HUES48 (cell line): Measurements from ENCODE around the gene THAP8.
"Not testable (repeated sequence)": the region's sequence is repeated elsewhere in the genome, so short reads cannot be mapped to it uniquely, and the experiment has no call there.

Source experiments
- H3K27ac ChIP-seq: one replicate; pipeline ENCODE4 v1.7.0; 2013; ENCODE audit warnings: low read depth, low read length, inconsistent platforms
- H3K27me3 ChIP-seq: 2 replicates; pipeline ENCODE4 v1.6.1; 2013; ENCODE audit warnings: mild to moderate bottlenecking, low read length; ENCODE audit not compliant: control insufficient read depth, insufficient read depth
- H3K36me3 ChIP-seq: 2 replicates; pipeline ENCODE4 v1.6.1; 2013; ENCODE audit warnings: low read length; ENCODE audit not compliant: control insufficient read depth, insufficient read depth
- H3K4me1 ChIP-seq: 2 replicates; pipeline ENCODE4 v1.6.1; 2013; ENCODE audit warnings: mild to moderate bottlenecking, low read length; ENCODE audit not compliant: control insufficient read depth, insufficient read depth
- H3K4me3 ChIP-seq: 2 replicates; pipeline ENCODE4 v1.5.1; 2013; ENCODE audit warnings: mild to moderate bottlenecking, low read depth, low read length
- H3K9ac ChIP-seq: 2 replicates; pipeline ENCODE4 v1.6.1; 2013; ENCODE audit warnings: mild to moderate bottlenecking, low read depth, low read length, moderate library complexity
- H3K9me3 ChIP-seq: 2 replicates; pipeline ENCODE4 v1.6.1; 2013; ENCODE audit warnings: low read length; ENCODE audit not compliant: control insufficient read depth, insufficient read depth

The THAP8 gene

DNA sequence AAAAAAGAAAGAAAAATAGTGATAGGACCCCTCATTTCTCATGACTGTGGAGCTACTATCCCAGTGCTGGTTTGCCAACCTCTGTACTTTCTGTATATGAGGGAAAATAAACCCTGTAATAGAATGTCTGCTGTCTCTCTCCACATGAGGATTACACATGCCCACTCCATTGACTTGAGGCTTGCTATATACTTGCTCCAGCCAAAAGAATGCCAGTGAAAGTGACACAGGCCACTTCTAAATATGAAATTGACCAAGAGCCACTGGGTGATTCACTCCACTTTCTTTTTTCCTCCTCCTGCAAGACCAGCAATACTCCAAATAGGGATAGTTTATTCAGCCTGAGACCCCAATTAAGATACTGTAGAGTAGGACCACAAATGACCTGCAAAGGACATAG lies 6.2 kb downstream of the THAP8 start:
- Histone ChIP-seq H3K9me3 (no peaks in the 10 kb centered on the region), H3K36me3 (no peaks in the 10 kb centered on the region), H3K27me3 (no peaks in the 10 kb centered on the region), H3K4me3 (no peak overlapping the region), H3K27ac (no peak overlapping the region), H3K9ac (no peak overlapping the region), H3K4me1 (peaks cover 8% of the 10 kb centered on the region; the same call in 1 of the 2 replicates)

GRCh38 chr19:36046443-36047050 lies 7.5 kb downstream of the THAP8 start:
- Histone ChIP-seq H3K4me3 (no peak overlapping the region), H3K9me3 (no peaks in the 10 kb centered on the region), H3K4me1 (peaks cover 7% of the 10 kb centered on the region; the same call in 1 of the 2 replicates), H3K27ac (no peak overlapping the region), H3K9ac (no peak overlapping the region), H3K27me3 (no peaks in the 10 kb centered on the region), H3K36me3 (no peaks in the 10 kb centered on the region)

- Histone ChIP-seq H3K36me3 (no peaks in the 10 kb centered on the region), H3K9me3 (no peaks in the 10 kb centered on the region), H3K4me3 (no peak overlapping the region), H3K27me3 (no peaks in the 10 kb centered on the region), H3K27ac (no peak overlapping the region), H3K4me1 (no peaks in the 10 kb centered on the region), H3K9ac (no peak overlapping the region)
These were observed 10.1 kb downstream of the THAP8 start for GRCh38 chr19:36043952-36044351.

DNA sequence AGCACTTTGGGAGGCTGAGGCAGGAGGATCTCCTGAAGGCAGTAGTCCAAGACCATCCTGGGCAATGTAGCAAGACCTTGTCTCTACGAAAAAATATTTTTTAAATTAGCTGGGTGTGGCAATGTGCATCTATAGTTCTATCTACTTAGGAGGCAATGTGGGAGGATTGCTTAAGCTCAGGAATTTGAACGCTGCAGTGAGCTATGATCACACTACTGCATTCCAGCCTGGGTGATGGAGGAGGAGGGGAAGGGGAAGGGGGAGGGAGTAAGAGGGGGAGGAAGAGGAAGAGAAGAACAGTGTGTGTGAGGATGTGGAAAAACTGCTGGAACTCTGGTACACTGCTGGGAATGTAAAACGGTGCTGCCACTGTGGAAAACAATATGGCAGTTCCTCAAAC lies 12.3 kb downstream of the THAP8 start:
- Histone ChIP-seq H3K4me3 (no peak overlapping the region), H3K4me1 (no peaks in the 10 kb centered on the region), H3K27me3 (no peaks in the 10 kb centered on the region), H3K9ac (no peak overlapping the region), H3K27ac (no peak overlapping the region), H3K36me3 (no peaks in the 10 kb centered on the region), H3K9me3 (no peaks in the 10 kb centered on the region)

GRCh38 chr19:36041092-36041491 lies 13.0 kb downstream of the THAP8 start:
- not testable (repeated sequence) for H3K4me3 ChIP-seq, H3K4me1 ChIP-seq, H3K27ac ChIP-seq, H3K9me3 ChIP-seq, H3K27me3 ChIP-seq, H3K36me3 ChIP-seq, H3K9ac ChIP-seq

DNA sequence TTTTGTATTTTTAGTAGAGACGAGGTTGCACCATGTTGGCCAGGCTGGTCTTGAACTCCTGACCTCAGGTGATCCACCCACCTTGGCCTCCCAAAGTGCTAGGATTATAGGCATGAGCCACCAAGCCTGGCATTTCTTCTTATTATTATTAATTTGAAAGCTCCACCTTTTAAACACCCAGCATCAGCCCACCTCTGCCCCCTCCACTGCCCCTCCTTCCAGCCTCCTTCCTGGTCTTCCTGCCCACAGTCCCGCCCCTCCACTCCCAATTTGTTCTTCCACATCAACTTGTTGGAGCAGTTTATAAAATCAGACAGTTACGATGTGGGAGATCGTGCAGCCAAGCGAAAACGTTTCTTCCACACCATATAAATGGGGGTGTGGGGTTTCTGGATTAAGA lies 13.6 kb downstream of the THAP8 start:
- Histone ChIP-seq H3K27me3 (no peaks in the 10 kb centered on the region), H3K36me3 (no peaks in the 10 kb centered on the region), H3K27ac (no peak overlapping the region)

DNA sequence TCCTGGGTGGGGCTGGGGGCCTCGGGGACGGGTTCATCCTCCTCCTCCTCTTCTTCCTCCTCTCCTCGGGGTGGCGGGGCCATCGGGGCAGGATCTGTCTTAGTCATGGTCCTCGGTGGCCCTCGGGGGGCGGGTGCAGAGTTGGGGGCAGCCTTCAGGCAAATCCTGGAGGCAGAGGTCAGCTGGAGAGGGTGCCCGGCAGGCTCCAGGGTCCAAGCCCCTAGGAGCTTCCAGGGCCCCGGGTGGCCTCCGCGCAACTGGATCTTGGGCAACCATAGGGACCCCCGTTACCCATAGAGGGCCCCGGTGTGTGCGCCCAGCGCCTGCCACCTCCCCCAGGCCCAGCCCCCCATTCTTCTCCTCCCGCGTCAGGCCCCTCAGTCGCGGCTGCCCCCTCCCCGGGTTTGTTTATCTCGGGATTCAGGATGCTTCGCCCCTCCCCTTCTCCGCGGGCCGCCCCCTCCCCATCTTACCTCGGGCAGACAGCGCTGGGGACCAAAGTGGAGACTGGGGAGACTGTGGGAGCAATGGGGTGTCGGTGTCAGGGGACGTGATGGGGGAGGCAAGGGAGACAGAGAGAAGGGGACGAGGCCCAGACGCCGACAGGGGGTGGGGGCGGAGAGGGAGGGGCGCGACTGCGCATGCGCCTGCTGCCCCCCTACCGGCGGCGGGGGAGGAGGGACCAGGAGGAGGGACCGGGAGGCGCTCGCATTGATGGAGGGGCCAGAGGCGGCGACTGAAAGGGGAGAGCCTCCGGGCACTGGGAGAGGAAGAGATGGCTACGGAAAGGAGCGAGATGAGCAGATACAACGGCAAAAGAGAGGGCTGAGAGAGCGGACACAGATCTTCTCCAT lies 21.6 kb downstream of the THAP8 start, which contains the start of gene CLIP3:
Gene CLIP3, minus strand, starts transcription at position 623 of the 854 bp plus-strand sequence. Its CDS starts 516 bp downstream, at position 107.
- H3K27ac ChIP-seq, result peak within 1 kb of the TSS; percentile 12
- no peaks in the 10 kb centered on the region for H3K4me1 ChIP-seq
- H3K4me3 ChIP-seq, result peak within 1 kb of the TSS; percentile 72
- no peaks in the 10 kb centered on the region for H3K27me3 ChIP-seq
- H3K9me3 ChIP-seq, result no peaks in the 10 kb centered on the region
- H3K36me3 ChIP-seq, result peaks cover 7% of the 10 kb centered on the region; the same call in 1 of the 2 replicates
- no peak within 1 kb of the TSS for H3K9ac ChIP-seq

More for the DNA sequence above, 13.6 kb downstream of the THAP8 start:
- Histone ChIP-seq H3K9me3 (no peaks in the 10 kb centered on the region), H3K9ac (no peak overlapping the region), H3K4me1 (no peaks in the 10 kb centered on the region), H3K4me3 (no peak overlapping the region)

DNA sequence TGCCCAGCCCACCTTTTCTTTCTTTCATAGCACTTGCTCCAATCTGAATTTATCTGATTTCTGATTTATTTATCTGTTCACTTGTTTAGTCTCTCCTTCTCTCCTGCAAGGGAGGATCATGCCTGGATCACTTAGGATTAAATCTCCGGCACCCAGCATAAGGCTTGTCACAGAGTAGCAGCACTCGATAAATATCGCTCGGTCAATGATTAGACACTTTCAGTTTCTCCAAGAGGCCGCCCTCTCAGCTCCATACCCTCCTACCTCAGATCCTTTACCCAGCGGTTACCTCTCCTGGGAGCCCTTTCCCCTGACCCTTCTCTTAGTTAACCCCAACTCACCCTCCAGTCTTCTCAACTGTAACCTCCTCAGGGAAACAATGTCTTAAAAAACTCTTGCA lies 22.8 kb downstream of the THAP8 start:
- H3K9ac ChIP-seq, result no peak overlapping the region
- H3K4me1 ChIP-seq, result no peaks in the 10 kb centered on the region
- H3K27me3 ChIP-seq, result no peaks in the 10 kb centered on the region
- peaks cover 14% of the 10 kb centered on the region for H3K36me3 ChIP-seq
- no peaks in the 10 kb centered on the region for H3K9me3 ChIP-seq
- H3K27ac ChIP-seq, result no peak overlapping the region
- H3K4me3 ChIP-seq, result no peak overlapping the region

DNA sequence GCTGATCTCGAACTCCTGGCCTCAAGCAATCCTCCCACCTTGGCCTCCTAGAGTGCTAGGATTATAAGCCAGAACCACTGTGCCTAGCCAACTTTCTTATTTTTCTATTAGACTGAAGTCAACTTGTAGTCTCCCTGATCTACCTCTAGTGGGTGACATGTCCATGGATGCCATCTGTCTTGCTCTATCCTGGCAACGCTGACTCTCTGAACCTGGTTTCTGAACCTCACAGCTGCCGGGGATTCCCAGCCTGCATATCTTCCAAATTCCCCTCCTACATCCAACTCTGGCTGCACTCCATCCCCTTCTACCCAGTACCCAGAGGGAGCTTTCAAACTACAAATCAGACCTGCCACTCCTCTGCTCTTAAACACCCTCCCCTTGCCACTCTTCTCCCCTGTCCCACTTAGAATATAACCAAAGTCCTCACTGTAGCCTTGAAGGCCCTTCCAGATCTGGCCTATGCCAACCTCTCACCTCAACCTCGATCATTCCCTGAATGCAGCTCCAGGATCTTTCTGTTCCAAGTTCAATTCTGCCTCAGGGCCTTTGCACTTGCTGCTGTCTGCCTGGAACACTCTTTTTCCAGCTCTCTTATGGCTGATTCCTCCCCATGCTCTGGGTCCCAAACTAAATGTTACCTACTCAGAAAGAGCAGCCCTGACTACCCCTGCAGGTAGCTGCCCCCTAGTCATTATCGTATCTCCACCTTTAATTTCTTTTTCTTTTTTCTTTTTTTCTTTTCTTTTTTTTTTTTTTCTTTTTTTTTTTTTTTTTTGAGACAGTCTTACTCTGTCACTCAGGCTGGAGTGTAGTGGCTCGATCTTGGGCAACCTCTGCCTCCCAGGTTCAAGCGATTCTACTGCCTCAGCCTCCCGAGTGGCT lies 23.6 kb downstream of the THAP8 start:
- no peak overlapping the region for H3K9ac ChIP-seq
- H3K27ac ChIP-seq, result no peak overlapping the region
- H3K36me3 ChIP-seq, result peaks cover 18% of the 10 kb centered on the region
- H3K4me3 ChIP-seq, result no peak overlapping the region
- H3K4me1 ChIP-seq, result no peaks in the 10 kb centered on the region
- no peaks in the 10 kb centered on the region for H3K27me3 ChIP-seq
- no peaks in the 10 kb centered on the region for H3K9me3 ChIP-seq

DNA sequence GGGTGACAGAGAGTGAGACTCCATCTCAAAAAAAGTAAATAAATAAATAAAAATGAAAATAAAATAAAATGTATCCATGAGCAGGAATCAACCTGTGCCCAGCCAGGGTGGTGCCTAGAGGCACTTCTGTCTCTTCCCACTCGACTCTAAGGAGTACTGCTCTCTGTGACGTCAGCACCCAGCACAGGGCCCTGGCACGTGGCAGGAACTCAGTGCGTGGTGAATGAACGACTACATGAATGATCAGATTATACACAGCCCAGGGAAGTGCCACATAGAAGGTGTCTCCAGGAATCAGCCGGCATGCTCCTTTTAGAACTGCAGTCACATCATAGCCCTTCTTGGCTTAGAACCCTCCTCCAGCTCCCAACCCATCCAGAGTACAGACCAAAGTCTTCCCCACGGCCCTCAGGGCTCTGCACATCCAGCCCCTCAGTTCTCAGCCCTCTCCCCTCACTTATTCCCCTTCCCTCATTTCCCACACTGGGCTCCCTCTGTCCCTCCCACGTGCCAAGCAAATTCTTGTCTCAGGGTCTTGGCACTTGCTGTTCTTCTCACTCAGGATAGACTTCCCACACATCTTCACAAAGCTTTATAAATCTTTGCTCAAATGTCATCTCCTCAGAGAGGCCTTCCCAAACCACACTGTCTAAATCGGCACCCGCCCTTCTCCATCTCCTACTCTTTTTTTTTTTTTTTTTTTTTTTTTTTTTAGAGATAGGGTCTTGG lies 25.6 kb downstream of the THAP8 start:
- Histone ChIP-seq H3K9me3 (no peaks in the 10 kb centered on the region), H3K4me3 (no peak overlapping the region), H3K4me1 (no peaks in the 10 kb centered on the region), H3K9ac (no peak overlapping the region), H3K27ac (no peak overlapping the region), H3K27me3 (no peaks in the 10 kb centered on the region), H3K36me3 (peaks cover 21% of the 10 kb centered on the region)
